Measurements from ENCODE around the gene HTR3A.

HTR3A gene

DNA sequence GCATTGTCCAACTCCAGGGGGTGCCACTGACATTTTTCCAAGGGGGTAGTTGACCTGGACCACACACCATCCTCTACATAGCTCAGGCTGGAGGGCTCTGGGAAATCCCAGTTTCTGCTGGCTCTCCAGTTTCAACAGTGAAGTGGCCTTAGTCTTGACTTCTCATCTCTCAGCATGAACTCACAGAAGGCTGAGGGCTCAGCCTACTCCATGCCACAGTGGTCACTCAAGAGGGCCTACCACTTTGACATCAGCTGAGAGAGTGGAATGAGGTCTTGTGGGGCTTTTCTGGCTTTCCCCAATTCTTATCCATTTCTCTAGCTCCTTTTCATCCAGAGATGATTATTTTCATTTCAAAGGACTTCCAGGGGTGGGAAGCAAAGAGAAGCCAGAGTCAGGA, 7.4 kb downstream of the HTR3A start:
- DNase-seq (ENCODE audit: insufficient read length) (no peak), FAIRE-seq (no peak)
- TF ChIP-seq POLR2A (IDR thresholded peaks at IDR 0.05; ENCODE audit: low read depth, low read length), result no peak
- TF ChIP-seq POLR2AphosphoS5 (IDR thresholded peaks at IDR 0.05; ENCODE audit: low read depth, low read length), result no peak
- TF ChIP-seq TAF1 (IDR thresholded peaks at IDR 0.05; ENCODE audit: borderline replicate concordance, low read depth, low read length), result no peak

GRCh38 chr11:113984781-113985180, 9.9 kb downstream of the HTR3A start:
- FAIRE-seq (no peak), DNase-seq (ENCODE audit: insufficient read length) (no peak)
- TF ChIP-seq POLR2A (IDR thresholded peaks at IDR 0.05; ENCODE audit: low read depth, low read length), result no peak
- TF ChIP-seq POLR2AphosphoS5 (IDR thresholded peaks at IDR 0.05; ENCODE audit: low read depth, low read length), result no peak
- TF ChIP-seq TAF1 (IDR thresholded peaks at IDR 0.05; ENCODE audit: borderline replicate concordance, low read depth, low read length), result no peak

GRCh38 chr11:113985906-113986305, 11.0 kb downstream of the HTR3A start:
- DNase-seq (ENCODE audit: insufficient read length) (no peak), FAIRE-seq (no peak)
- no peak for TF ChIP-seq POLR2AphosphoS5 (IDR thresholded peaks at IDR 0.05; ENCODE audit: low read depth, low read length)
- TF ChIP-seq POLR2A (IDR thresholded peaks at IDR 0.05; ENCODE audit: low read depth, low read length), result no peak
- TF ChIP-seq TAF1 (IDR thresholded peaks at IDR 0.05; ENCODE audit: borderline replicate concordance, low read depth, low read length), result no peak

DNA sequence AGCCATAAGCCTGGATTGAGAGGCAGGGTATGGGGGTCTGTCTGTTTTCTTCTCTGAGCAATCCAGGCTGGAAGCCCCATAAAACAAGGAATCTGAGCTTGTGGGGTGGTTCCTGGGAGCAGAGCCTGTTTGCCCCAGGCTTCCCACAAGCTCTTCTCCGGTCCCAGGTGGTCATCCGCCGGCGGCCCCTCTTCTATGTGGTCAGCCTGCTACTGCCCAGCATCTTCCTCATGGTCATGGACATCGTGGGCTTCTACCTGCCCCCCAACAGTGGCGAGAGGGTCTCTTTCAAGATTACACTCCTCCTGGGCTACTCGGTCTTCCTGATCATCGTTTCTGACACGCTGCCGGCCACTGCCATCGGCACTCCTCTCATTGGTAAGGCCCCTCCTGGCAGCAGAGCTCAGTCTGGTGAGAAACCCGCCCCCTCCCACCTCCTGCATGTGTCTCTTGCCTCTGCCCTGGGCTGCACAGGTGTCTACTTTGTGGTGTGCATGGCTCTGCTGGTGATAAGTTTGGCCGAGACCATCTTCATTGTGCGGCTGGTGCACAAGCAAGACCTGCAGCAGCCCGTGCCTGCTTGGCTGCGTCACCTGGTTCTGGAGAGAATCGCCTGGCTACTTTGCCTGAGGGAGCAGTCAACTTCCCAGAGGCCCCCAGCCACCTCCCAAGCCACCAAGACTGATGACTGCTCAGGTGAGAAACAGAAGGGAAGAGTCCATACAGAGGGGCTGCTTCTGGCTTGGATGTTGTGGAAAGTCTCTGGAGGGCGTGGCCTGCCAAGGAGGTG, 11.6 kb downstream of the HTR3A start:
- DNase-seq (ENCODE audit: insufficient read length) (no peak), FAIRE-seq (no peak)
- TF ChIP-seq POLR2A (IDR thresholded peaks at IDR 0.05; ENCODE audit: low read depth, low read length), result no peak
- TF ChIP-seq TAF1 (IDR thresholded peaks at IDR 0.05; ENCODE audit: borderline replicate concordance, low read depth, low read length), result no peak
- TF ChIP-seq POLR2AphosphoS5 (IDR thresholded peaks at IDR 0.05; ENCODE audit: low read depth, low read length), result no peak

DNA sequence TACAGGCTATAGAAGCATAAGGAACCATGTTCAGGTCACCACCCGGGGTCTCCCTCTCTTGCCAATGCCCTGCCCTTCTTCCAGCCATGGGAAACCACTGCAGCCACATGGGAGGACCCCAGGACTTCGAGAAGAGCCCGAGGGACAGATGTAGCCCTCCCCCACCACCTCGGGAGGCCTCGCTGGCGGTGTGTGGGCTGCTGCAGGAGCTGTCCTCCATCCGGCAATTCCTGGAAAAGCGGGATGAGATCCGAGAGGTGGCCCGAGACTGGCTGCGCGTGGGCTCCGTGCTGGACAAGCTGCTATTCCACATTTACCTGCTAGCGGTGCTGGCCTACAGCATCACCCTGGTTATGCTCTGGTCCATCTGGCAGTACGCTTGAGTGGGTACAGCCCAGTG, 14.5 kb downstream of the HTR3A start:
- FAIRE-seq, result no peak
- no peak for DNase-seq (ENCODE audit: insufficient read length)
- TF ChIP-seq TAF1 (IDR thresholded peaks at IDR 0.05; ENCODE audit: borderline replicate concordance, low read depth, low read length) (no peak), POLR2A (IDR thresholded peaks at IDR 0.05; ENCODE audit: low read depth, low read length) (no peak), POLR2AphosphoS5 (IDR thresholded peaks at IDR 0.05; ENCODE audit: low read depth, low read length) (no peak)

DNA sequence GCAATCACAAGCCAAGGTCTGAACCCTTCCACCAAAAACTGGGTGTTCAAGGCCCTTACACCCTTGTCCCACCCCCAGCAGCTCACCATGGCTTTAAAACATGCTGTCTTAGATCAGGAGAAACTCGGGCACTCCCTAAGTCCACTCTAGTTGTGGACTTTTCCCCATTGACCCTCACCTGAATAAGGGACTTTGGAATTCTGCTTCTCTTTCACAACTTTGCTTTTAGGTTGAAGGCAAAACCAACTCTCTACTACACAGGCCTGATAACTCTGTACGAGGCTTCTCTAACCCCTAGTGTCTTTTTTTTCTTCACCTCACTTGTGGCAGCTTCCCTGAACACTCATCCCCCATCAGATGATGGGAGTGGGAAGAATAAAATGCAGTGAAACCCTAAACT, 15.0 kb downstream of the HTR3A start:
- no peak for FAIRE-seq
- TF ChIP-seq POLR2AphosphoS5 (IDR thresholded peaks at IDR 0.05; ENCODE audit: low read depth, low read length) (no peak), TAF1 (IDR thresholded peaks at IDR 0.05; ENCODE audit: borderline replicate concordance, low read depth, low read length) (no peak), POLR2A (IDR thresholded peaks at IDR 0.05; ENCODE audit: low read depth, low read length) (no peak)
- DNase-seq (ENCODE audit: insufficient read length), result no peak

DNA sequence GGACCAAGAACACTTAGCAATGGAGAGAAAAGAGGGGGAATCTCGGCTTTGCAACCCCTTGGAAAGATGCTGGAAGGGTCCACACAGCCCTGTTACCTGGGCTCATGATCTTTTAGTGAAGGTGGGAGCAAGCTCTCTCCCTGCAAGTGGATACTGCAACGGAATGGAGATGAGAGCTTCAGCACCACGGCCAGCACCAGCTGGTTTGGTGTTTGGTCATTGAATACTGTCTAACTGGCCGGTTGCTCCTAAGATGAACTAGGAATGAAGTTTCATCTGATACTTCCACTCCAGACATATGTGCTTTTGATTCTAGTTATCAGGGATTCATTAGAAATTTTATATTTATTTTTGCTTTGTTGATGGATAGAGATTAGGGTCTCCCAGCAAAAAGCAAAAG, 16.3 kb downstream of the HTR3A start:
- no peak for DNase-seq (ENCODE audit: insufficient read length)

GRCh38 chr11:113991718-113992458, 17.0 kb downstream of the HTR3A start:
- FAIRE-seq (no peak), DNase-seq (ENCODE audit: insufficient read length) (no peak)
- TF ChIP-seq TAF1 (IDR thresholded peaks at IDR 0.05; ENCODE audit: borderline replicate concordance, low read depth, low read length) (no peak), POLR2AphosphoS5 (IDR thresholded peaks at IDR 0.05; ENCODE audit: low read depth, low read length) (no peak), POLR2A (IDR thresholded peaks at IDR 0.05; ENCODE audit: low read depth, low read length) (no peak)

More for the DNA sequence above, 16.3 kb downstream of the HTR3A start:
- FAIRE-seq, result no peak
- TF ChIP-seq TAF1 (IDR thresholded peaks at IDR 0.05; ENCODE audit: borderline replicate concordance, low read depth, low read length) (no peak), POLR2A (IDR thresholded peaks at IDR 0.05; ENCODE audit: low read depth, low read length) (no peak), POLR2AphosphoS5 (IDR thresholded peaks at IDR 0.05; ENCODE audit: low read depth, low read length) (no peak)

- no peak for TF ChIP-seq TAF1 (IDR thresholded peaks at IDR 0.05; ENCODE audit: borderline replicate concordance, low read depth, low read length)
- TF ChIP-seq POLR2AphosphoS5 (IDR thresholded peaks at IDR 0.05; ENCODE audit: low read depth, low read length), result no peak
- TF ChIP-seq POLR2A (IDR thresholded peaks at IDR 0.05; ENCODE audit: low read depth, low read length), result no peak
- no peak for DNase-seq (ENCODE audit: insufficient read length)
- no peak for FAIRE-seq
Measured at GRCh38 chr11:113992459-113993110, 17.7 kb downstream of the HTR3A start.

DNA sequence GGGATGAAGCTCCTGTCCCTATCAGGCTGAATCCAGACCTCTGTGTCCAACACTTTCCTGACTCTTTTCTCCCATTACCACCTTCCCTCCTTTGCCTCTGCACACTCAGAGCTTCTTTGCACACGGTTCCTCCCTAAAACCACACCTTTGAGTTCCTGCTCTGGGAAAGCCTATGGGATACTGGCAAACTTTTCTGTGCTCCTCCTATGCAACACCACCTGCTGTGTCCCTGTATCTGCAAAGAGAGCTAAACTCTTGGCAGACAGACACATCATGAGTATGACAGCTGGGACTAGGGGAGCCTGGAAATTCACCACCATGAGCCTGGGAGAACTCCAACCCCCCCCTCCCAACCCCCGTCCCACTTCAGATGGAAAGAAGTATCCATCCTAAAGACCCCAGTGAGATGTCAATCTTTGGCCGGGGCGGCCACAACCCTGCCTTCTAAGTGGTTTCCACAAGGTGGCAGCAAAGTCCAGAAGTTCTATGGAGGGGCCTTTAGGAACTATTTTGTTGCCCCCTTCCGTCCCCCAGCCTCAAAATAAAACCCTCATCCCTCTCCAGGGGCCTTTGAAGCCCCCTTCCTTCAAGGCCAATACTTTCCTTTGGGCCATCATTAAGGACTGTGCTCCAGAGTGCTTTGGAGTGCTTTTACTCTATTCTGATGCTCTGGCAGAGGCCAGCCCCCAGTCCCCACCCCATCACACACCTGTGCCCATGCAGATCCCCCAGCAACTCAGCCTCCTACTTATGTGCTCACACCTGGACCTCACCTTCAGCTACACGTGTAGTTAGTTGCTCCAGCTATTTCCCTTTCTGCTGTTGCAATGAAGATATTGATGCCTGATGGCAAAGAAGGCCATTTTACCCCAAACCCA, 19.4 kb downstream of the HTR3A start:
- FAIRE-seq (peak; percentile 70), DNase-seq (ENCODE audit: insufficient read length) (no peak)
- TF ChIP-seq POLR2A (IDR thresholded peaks at IDR 0.05; ENCODE audit: low read depth, low read length) (no peak), TAF1 (IDR thresholded peaks at IDR 0.05; ENCODE audit: borderline replicate concordance, low read depth, low read length) (no peak), POLR2AphosphoS5 (IDR thresholded peaks at IDR 0.05; ENCODE audit: low read depth, low read length) (no peak)

GRCh38 chr11:113997473-113997872, 22.6 kb downstream of the HTR3A start:
- FAIRE-seq (no peak), DNase-seq (ENCODE audit: insufficient read length) (no peak)
- TF ChIP-seq TAF1 (IDR thresholded peaks at IDR 0.05; ENCODE audit: borderline replicate concordance, low read depth, low read length), result no peak
- TF ChIP-seq POLR2A (IDR thresholded peaks at IDR 0.05; ENCODE audit: low read depth, low read length), result no peak

All from GM12892 (cell line).